HL-60 (cell line): Measurements from ENCODE around the gene CDC25B.
A peak's percentile ranks its signal among the peaks of the same experiment; 100 is the strongest.

Source experiments
- DNase-seq, 2 experiments: peaks; one replicate each; pipeline ENCODE4 v3.0.0-alpha.2; 2010 to 2020; ENCODE audit warnings: low read depth in 1 of 2, low spot score in 1 of 2
- H3K27ac ChIP-seq: fragments of 250-450 bp; sonication (Bioruptor Pico); replicated peaks from 2 replicates; pipeline ENCODE4 v1.5.1; 2020; ENCODE audit warnings: mild to moderate bottlenecking, moderate library complexity
- H3K27me3 ChIP-seq: fragments of 250-450 bp; sonication (Bioruptor Pico); 2 replicates; pipeline ENCODE4 v1.5.1; 2021; ENCODE audit warnings: mild to moderate bottlenecking, moderate library complexity; ENCODE audit not compliant: insufficient read depth, poor library complexity, severe bottlenecking
- H3K4me3 ChIP-seq: replicated peaks from 2 replicates; pipeline ENCODE4 v1.5.1; 2011; ENCODE audit warnings: mild to moderate bottlenecking, control low read depth, low read length; ENCODE audit not compliant: insufficient read depth
- GABPA ChIP-seq: IDR thresholded peaks from 2 replicates; pipeline ENCODE4 v1.6.1; 2012; ENCODE audit warnings: low read depth
- POLR2AphosphoS5 ChIP-seq: IDR thresholded peaks from 2 replicates; pipeline ENCODE4 v1.6.1; 2012; ENCODE audit warnings: low read depth
- SPI1 ChIP-seq: IDR thresholded peaks from 2 replicates; pipeline ENCODE4 v1.6.1; 2012; ENCODE audit warnings: low read depth, mild to moderate bottlenecking, borderline replicate concordance
- TF ChIP-seq, protein P1 (sequence below): IDR thresholded peaks from one replicate; pipeline ENCODE4 v1.5.1; 2011; ENCODE audit warnings: low read length, control low read depth, inconsistent platforms; ENCODE audit not compliant: insufficient read depth
- TF ChIP-seq, protein P2 (sequence below): IDR thresholded peaks from 2 replicates; pipeline ENCODE4 v1.6.1; 2012; ENCODE audit warnings: low read depth; ENCODE audit not compliant: insufficient replicate concordance

Gene CDC25B

DNA sequence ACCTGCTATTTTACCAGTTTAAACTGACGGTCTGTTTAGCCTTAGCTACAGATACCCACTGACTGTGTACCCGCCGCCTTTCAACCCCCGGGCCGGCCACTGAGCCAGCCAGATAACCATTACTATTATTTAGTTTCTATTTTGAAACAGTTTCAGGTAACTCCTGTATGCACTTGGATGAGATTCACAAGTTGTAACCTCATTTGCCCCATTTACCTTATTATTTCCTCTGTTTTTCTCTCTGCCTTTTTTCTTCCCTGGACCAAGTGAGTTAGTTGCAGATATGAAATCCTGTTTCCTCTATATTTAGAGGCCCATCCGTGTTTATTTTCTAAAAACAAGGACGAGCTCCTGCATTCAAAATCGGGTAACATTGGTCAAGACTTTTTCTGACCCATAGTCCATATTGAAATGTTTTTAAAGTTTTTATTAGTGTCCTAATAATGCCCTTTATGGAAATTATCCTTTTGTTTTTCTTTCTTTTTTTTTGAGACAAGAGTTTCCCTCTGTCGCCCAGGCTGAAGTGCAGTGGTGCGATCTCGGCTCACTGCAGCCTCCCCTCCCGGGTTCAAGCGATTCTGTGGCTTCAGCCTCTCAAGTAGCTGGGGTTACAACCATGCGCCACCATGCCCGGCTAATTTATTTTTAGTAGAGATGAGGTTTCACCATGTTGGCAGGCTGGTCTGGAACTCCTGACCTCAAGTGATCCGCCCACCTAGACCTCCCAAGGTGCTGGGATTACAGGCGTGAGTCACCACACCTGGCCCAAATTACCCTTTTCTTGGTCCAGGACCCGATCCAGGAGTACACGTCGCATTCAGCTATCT lies 25.0 kb downstream of the CDC25B start:
- no peaks in the 10 kb centered on the region for H3K27me3 ChIP-seq
- TF ChIP-seq, protein P1, sequence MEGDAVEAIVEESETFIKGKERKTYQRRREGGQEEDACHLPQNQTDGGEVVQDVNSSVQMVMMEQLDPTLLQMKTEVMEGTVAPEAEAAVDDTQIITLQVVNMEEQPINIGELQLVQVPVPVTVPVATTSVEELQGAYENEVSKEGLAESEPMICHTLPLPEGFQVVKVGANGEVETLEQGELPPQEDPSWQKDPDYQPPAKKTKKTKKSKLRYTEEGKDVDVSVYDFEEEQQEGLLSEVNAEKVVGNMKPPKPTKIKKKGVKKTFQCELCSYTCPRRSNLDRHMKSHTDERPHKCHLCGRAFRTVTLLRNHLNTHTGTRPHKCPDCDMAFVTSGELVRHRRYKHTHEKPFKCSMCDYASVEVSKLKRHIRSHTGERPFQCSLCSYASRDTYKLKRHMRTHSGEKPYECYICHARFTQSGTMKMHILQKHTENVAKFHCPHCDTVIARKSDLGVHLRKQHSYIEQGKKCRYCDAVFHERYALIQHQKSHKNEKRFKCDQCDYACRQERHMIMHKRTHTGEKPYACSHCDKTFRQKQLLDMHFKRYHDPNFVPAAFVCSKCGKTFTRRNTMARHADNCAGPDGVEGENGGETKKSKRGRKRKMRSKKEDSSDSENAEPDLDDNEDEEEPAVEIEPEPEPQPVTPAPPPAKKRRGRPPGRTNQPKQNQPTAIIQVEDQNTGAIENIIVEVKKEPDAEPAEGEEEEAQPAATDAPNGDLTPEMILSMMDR: no peak
- TF ChIP-seq GABPA: no peak
- no peak for TF ChIP-seq POLR2AphosphoS5
- TF ChIP-seq SPI1: no peak
- TF ChIP-seq, protein P2, sequence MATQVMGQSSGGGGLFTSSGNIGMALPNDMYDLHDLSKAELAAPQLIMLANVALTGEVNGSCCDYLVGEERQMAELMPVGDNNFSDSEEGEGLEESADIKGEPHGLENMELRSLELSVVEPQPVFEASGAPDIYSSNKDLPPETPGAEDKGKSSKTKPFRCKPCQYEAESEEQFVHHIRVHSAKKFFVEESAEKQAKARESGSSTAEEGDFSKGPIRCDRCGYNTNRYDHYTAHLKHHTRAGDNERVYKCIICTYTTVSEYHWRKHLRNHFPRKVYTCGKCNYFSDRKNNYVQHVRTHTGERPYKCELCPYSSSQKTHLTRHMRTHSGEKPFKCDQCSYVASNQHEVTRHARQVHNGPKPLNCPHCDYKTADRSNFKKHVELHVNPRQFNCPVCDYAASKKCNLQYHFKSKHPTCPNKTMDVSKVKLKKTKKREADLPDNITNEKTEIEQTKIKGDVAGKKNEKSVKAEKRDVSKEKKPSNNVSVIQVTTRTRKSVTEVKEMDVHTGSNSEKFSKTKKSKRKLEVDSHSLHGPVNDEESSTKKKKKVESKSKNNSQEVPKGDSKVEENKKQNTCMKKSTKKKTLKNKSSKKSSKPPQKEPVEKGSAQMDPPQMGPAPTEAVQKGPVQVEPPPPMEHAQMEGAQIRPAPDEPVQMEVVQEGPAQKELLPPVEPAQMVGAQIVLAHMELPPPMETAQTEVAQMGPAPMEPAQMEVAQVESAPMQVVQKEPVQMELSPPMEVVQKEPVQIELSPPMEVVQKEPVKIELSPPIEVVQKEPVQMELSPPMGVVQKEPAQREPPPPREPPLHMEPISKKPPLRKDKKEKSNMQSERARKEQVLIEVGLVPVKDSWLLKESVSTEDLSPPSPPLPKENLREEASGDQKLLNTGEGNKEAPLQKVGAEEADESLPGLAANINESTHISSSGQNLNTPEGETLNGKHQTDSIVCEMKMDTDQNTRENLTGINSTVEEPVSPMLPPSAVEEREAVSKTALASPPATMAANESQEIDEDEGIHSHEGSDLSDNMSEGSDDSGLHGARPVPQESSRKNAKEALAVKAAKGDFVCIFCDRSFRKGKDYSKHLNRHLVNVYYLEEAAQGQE: no peak
- H3K4me3 ChIP-seq: peak overlapping the region; percentile 64
- no peak for DNase-seq
- H3K27ac ChIP-seq: peak overlapping the region; percentile 96

DNA sequence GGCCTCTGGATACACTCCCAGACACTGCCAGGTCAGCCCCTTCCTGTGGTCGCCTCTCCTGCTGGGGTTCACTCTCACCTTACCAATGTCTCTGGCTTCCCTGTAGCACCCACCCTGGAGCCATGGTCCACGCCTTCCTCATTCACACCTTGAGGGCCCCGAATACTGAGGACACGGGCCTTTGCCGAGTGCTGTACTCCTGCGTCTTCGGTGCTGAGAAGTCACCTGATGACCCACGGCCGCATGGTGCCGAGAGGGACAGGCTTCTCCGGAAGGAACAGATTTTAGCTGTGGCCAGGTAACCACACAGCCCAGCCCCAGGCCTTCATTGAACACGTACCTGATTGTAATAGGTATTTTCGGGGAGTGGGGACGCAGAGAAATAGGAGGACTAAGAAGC lies 25.9 kb downstream of the CDC25B start:
- H3K27ac ChIP-seq: no peak overlapping the region
- TF ChIP-seq, protein P2: no peak
- TF ChIP-seq POLR2AphosphoS5: no peak
- TF ChIP-seq SPI1: no peak
- TF ChIP-seq, protein P1: no peak
- no peak for TF ChIP-seq GABPA
- no peaks in the 10 kb centered on the region for H3K27me3 ChIP-seq
- no peak for DNase-seq
- no peak overlapping the region for H3K4me3 ChIP-seq

DNA sequence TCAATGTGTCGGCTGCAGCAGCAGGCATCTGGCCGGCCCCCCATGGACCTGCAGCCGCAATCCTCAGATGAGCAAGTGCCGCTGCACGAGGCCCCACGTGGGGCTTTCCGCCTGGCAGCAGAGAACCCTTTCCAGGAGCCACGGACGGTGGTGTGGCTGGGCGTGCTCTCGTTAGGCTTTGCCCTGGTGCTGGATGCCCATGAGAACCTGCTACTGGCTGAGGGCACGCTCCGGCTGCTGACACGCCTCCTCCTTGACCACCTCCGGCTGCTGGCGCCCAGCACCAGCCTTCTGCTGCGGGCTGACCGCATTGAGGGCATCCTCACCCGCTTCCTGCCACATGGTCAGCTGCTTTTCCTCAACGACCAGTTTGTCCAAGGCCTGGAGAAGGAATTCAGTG lies 27.8 kb downstream of the CDC25B start:
- H3K27ac ChIP-seq: no peak overlapping the region
- TF ChIP-seq GABPA (no peak), SPI1 (no peak), POLR2AphosphoS5 (no peak)
- TF ChIP-seq, protein P2: no peak
- TF ChIP-seq, protein P1: no peak
- no peaks in the 10 kb centered on the region for H3K27me3 ChIP-seq
- no peak for DNase-seq
- H3K4me3 ChIP-seq: no peak overlapping the region
